Endodermal cell (in vitro differentiated cells): ENCODE data around the gene B3GNT2. TPM values are rescaled to one million over a fixed set of nuclear protein-coding genes. Genes with fewer than 3 reads are reported as not detected.

ENCODE experiments used
- DNase-seq: peaks from one replicate; pipeline ENCODE4 v3.0.0-alpha.2; 2017
- H3K27ac ChIP-seq: 2 replicates; pipeline ENCODE4 v1.5.1; 2013; ENCODE audit warnings: mild to moderate bottlenecking, low read depth, low read length, moderate library complexity
- H3K27me3 ChIP-seq: 2 replicates; pipeline ENCODE4 v1.6.1; 2013; ENCODE audit warnings: mild to moderate bottlenecking, low read length, moderate library complexity; ENCODE audit not compliant: insufficient read depth, control insufficient read depth, poor library complexity, severe bottlenecking
- H3K36me3 ChIP-seq: 2 replicates; pipeline ENCODE4 v1.7.0; 2013; ENCODE audit warnings: mild to moderate bottlenecking, low read length, moderate library complexity; ENCODE audit not compliant: control insufficient read depth, insufficient read depth
- H3K4me1 ChIP-seq: one replicate; pipeline ENCODE4 v1.7.0; 2013; ENCODE audit warnings: low read length; ENCODE audit not compliant: control insufficient read depth, insufficient read depth
- H3K4me3 ChIP-seq: 2 replicates; pipeline ENCODE4 v1.5.1; 2013; ENCODE audit warnings: mild to moderate bottlenecking, low read length, moderate library complexity
- H3K9ac ChIP-seq: 2 replicates; pipeline ENCODE4 v1.6.1; 2013; ENCODE audit warnings: mild to moderate bottlenecking, low read length, moderate library complexity; ENCODE audit not compliant: poor library complexity, severe bottlenecking; ENCODE audit errors: extremely low read depth
- H3K9me3 ChIP-seq: 2 replicates; pipeline ENCODE4 v1.6.1; 2013; ENCODE audit warnings: mild to moderate bottlenecking, low read length, moderate library complexity; ENCODE audit not compliant: control insufficient read depth
- H3K27ac Mint-ChIP-seq: 2 replicates; pipeline ENCODE4 v1.8.0; 2020; ENCODE audit warnings: mixed read lengths
- H3K27me3 Mint-ChIP-seq: 2 replicates; pipeline ENCODE4 v1.8.0; 2021; ENCODE audit warnings: mild to moderate bottlenecking, mixed read lengths; ENCODE audit not compliant: insufficient read depth
- H3K36me3 Mint-ChIP-seq: 2 replicates; pipeline ENCODE4 v1.8.0; 2020; ENCODE audit warnings: low read depth, mixed read lengths
- H3K4me1 Mint-ChIP-seq: 2 replicates; pipeline ENCODE4 v1.8.0; 2020; ENCODE audit warnings: mixed read lengths
- H3K4me3 Mint-ChIP-seq: 2 replicates; pipeline ENCODE4 v1.8.0; 2020; ENCODE audit warnings: mild to moderate bottlenecking, moderate library complexity, mixed read lengths
- H3K9me3 Mint-ChIP-seq: 2 replicates; pipeline ENCODE4 v1.8.0; 2020; ENCODE audit warnings: mild to moderate bottlenecking, mixed read lengths
- WGBS, 2 experiments: methylation state at CpG; one replicate each; pipeline versions ENCODE4 v1.1.5 to v1.1.7; 2013; ENCODE audit warnings: missing lambda C conversion rate in 2 of 2, mixed read lengths in 1 of 2; ENCODE audit not compliant: insufficient coverage in 1 of 2, insufficient read length in 1 of 2; 5-methylcytosine and 5-hydroxymethylcytosine counted together
- total RNA-seq, 2 donors: library from RNA; stranded (reverse); fragmentation: NEBNext Ultra II Directional in 1 of 2; extraction: Animal tissue kit (Norgen Biotek cat#: 25700) in 1 of 2; gene quantifications; 2 replicates in 1 of 2; 3 replicates in 1 of 2; pipeline ENCODE4 v1.2.1, GENCODE V29; 2021
- TF ChIP-seq, protein P1 (sequence below): fragments of 200-600 bp; sonication (generic); conservative IDR thresholded peaks from 2 replicates; pipeline ENCODE4 v1.5.0; 2021; ENCODE audit warnings: antibody characterized with exemption, mild to moderate bottlenecking

The B3GNT2 gene
- total RNA-seq, 2 donors from 2014 or later: 38.7 to 59.2 TPM

DNA sequence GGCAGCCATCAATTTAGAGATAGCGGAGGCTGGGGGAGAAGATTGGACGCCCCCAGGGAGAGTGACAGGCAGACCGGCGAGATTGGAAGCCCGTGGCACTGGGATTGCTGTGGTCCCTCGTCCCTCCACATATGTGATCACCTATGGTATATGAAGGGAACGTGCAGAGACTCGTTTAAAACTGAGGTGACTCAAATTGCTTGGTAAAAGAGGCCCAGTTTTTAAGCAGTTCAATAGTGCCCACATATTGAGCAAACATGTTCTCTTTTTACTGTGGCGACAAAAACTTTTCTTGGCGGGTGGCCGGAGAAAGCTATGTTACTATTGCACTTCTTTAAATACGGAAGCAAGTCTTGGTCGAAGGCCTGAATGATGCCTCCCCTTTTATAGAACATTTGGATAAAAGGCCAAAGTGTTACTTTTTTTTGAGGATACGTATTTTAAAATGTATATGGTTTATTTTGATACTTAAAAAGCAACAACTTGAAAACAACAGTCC is 9.1 kb downstream of the B3GNT2 start:
- H3K27me3 ChIP-seq: no peaks in the 10 kb centered on the region
- WGBS, 2 experiments: 95% methylated on average over 6 to 14 of the region's 14 CpGs
- H3K4me1 Mint-ChIP-seq: peaks cover 62% of the 10 kb centered on the region
- H3K27ac Mint-ChIP-seq: no peak overlapping the region
- H3K27ac ChIP-seq: no peak overlapping the region
- peaks cover 25% of the 10 kb centered on the region for H3K4me1 ChIP-seq
- peak; percentile 31 for DNase-seq
- no peaks in the 10 kb centered on the region for H3K27me3 Mint-ChIP-seq
- no peak overlapping the region for H3K9ac ChIP-seq
- TF ChIP-seq, protein P1, sequence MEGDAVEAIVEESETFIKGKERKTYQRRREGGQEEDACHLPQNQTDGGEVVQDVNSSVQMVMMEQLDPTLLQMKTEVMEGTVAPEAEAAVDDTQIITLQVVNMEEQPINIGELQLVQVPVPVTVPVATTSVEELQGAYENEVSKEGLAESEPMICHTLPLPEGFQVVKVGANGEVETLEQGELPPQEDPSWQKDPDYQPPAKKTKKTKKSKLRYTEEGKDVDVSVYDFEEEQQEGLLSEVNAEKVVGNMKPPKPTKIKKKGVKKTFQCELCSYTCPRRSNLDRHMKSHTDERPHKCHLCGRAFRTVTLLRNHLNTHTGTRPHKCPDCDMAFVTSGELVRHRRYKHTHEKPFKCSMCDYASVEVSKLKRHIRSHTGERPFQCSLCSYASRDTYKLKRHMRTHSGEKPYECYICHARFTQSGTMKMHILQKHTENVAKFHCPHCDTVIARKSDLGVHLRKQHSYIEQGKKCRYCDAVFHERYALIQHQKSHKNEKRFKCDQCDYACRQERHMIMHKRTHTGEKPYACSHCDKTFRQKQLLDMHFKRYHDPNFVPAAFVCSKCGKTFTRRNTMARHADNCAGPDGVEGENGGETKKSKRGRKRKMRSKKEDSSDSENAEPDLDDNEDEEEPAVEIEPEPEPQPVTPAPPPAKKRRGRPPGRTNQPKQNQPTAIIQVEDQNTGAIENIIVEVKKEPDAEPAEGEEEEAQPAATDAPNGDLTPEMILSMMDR: no peak
- H3K4me3 Mint-ChIP-seq: no peak overlapping the region
- H3K36me3 ChIP-seq: peaks cover 54% of the 10 kb centered on the region
- no peak overlapping the region for H3K4me3 ChIP-seq
- no peaks in the 10 kb centered on the region for H3K9me3 Mint-ChIP-seq
- peaks cover 10% of the 10 kb centered on the region for H3K36me3 Mint-ChIP-seq
- no peaks in the 10 kb centered on the region for H3K9me3 ChIP-seq

DNA sequence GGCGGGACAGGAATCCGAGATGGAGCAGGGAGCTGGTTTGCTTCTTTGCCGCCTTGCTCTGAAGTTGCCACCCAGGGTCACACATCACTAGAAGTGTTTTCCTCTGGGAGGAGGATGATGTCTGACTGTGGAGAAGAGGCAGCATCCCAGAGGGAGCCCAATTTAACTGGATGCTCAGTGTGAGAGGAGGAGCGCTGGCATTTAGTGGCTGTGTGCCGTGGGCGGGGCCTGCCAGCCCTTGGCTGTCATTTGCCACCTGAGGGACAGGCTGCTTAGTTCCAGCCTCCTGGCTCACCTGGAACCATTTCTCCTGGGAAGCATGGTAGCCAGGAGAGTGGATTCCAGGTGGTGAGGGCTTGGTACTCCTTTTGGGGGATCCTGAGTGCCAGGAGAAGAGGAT is 9.6 kb downstream of the B3GNT2 start:
- Histone ChIP-seq H3K4me1 (peaks cover 21% of the 10 kb centered on the region), H3K27ac (no peak overlapping the region), H3K27me3 (no peaks in the 10 kb centered on the region), H3K4me3 (no peak overlapping the region), H3K9ac (no peak overlapping the region), H3K36me3 (peaks cover 49% of the 10 kb centered on the region), H3K9me3 (no peaks in the 10 kb centered on the region)
- no peaks in the 10 kb centered on the region for H3K9me3 Mint-ChIP-seq
- peak; percentile 49 for DNase-seq
- TF ChIP-seq, protein P1: no peak
- 89 to 100% methylated on average over 2 to 6 of the region's 6 CpGs for WGBS, 2 experiments
- no peaks in the 10 kb centered on the region for H3K27me3 Mint-ChIP-seq
- H3K4me3 Mint-ChIP-seq: no peak overlapping the region
- H3K4me1 Mint-ChIP-seq: peaks cover 59% of the 10 kb centered on the region
- H3K36me3 Mint-ChIP-seq: peaks cover 11% of the 10 kb centered on the region
- peak overlapping the region; percentile 45 for H3K27ac Mint-ChIP-seq

DNA sequence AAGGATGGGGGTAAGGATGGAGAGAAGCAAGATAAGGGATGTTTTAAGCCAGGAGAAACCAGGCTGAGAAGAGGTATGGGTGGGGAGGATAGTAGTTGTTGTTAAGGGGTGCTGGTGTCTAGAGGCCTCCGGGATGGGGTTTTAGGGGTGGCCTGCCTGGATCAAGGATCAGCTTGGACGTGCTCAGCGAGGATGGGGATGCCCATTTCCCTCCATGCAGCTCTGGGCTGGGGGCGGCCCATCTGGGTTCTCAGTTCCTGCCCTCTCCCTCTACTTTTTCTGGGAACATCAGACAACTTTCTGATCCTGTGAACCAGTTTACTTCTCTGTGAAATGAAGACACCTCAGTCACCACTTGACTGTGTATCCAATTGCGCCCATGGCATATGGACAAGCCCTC is 10.1 kb downstream of the B3GNT2 start:
- no peaks in the 10 kb centered on the region for H3K9me3 Mint-ChIP-seq
- Histone ChIP-seq H3K4me3 (no peak overlapping the region), H3K27me3 (no peaks in the 10 kb centered on the region), H3K9ac (no peak overlapping the region), H3K9me3 (no peaks in the 10 kb centered on the region), H3K36me3 (peaks cover 47% of the 10 kb centered on the region), H3K27ac (no peak overlapping the region), H3K4me1 (peaks cover 17% of the 10 kb centered on the region)
- TF ChIP-seq, protein P1: no peak
- no peak overlapping the region for H3K4me3 Mint-ChIP-seq
- 93 to 94% methylated on average over 2 to 5 of the region's 5 CpGs for WGBS, 2 experiments
- H3K36me3 Mint-ChIP-seq: peaks cover 13% of the 10 kb centered on the region
- peak; percentile 30 for DNase-seq
- H3K27ac Mint-ChIP-seq: peak overlapping the region; percentile 45
- no peaks in the 10 kb centered on the region for H3K27me3 Mint-ChIP-seq
- peaks cover 56% of the 10 kb centered on the region for H3K4me1 Mint-ChIP-seq
